Renal cortex interstitium (tissue), 11 donors: ENCODE data around the gene ZNF431. TPM values are rescaled to one million over a fixed set of nuclear protein-coding genes. Genes with fewer than 3 reads are reported as not detected.
"Not testable (repeated sequence)": the region's sequence is repeated elsewhere in the genome, so short reads cannot be mapped to it uniquely, and the experiment has no call there.

Experiments used
- DNase-seq, 11 donors: peaks; one replicate each; pipeline ENCODE4 v3.0.0-alpha.2; 2013; ENCODE audit warnings: low read depth in 9 of 11, low spot score in 4 of 11; ENCODE audit errors: extremely low read depth in 1 of 11
- polyA plus RNA-seq, 3 donors: library from polyadenylated mRNA; unstranded; fragments of 120-200 nt; gene quantifications; one replicate each; pipeline ENCODE4 v1.2.1, GENCODE V29; 2013; ENCODE audit not compliant: insufficient read length in 3 of 3

ZNF431 gene
- polyA plus RNA-seq, 3 donors: 19.0 to 29.4 (median 23.6) TPM

DNA sequence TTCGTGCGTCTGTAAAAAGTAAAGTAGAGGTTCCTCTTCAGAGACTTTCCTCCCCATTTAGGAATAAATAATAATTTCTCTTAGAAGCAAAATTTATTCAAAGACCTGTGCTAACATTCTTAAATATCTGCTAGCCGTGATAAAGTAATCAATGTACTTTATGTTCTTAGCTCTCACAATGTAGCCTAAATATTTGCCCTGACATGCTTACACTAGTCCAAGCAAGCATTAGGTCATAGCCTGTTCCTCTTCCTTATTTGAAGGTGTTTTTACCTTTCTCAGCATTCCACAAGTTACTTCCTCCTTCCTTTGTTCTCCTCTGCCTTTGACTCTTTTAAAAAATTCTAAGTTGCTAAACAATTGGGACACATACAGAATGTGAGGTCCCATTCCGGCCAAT, 94.9 kb downstream of the ZNF431 start:
- not testable (repeated sequence) for DNase-seq

DNA sequence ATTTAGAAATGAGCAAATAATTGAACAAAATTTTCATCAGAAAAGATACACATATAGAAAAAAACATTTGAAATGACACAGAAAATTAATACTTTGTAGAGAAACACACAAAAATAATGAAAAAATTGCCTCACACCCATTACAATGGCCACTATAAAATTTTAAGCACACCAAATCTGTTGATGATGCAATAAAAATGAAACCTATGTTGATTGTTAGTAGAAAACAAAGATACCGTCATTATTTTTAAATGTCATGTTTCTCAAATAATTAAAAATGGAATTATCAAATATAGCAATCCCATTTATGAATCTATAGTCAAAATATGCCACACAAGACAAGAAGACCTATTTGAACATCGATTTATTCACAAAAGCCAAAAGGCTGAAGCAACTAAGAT, 96.8 kb downstream of the ZNF431 start:
- DNase-seq: no peak

Other genes with a start within 250 kb of the ZNF431 start
- 10 to 100 TPM; 17.3 to 20.1 (median 18.8) TPM for gene ZNF85, start 218.8 kb upstream of the ZNF431 start, polyA plus RNA-seq
- gene ZNF430, start 121.4 kb upstream of the ZNF431 start, polyA plus RNA-seq: 10 to 100 TPM; 10.7 to 12.2 (median 11.9) TPM
- gene ZNF714, start 59.8 kb upstream of the ZNF431 start, polyA plus RNA-seq: 10 to 100 TPM; 14.8 to 28.7 (median 15.6) TPM
- 10 to 100 TPM; 16.2 to 23.1 (median 20.8) TPM for gene ZNF708, start 187.4 kb downstream of the ZNF431 start, polyA plus RNA-seq
- gene ZNF738, start 217.0 kb downstream of the ZNF431 start, polyA plus RNA-seq: 10 to 100 TPM; 35.9 to 45.4 (median 36.0) TPM